ENCODE data around the gene CLCF1. TPM values are rescaled to one million over a fixed set of nuclear protein-coding genes. Genes with fewer than 3 reads are reported as not detected.

CLCF1 gene
- total RNA-seq, 2 experiments from 2014 or later, result 0.79 to 0.81 TPM

GRCh38 chr11:67420147-67420645 lies 46.8 kb upstream of the CLCF1 start:
- H3K27me3 Mint-ChIP-seq, result no peaks in the 10 kb centered on the region
- ChIA-PET CTCF (interaction anchor here (0.9 to 3.5 kb wide), 6 partner anchors 9 to 86 kb away, joined by 4 to 21 read pairs (median 6); partner anchors contain the start of genes PITPNM1, PPP1CA, PTPRCAP and TBC1D10C), POLR2A (interaction anchor here (1.0 to 10.0 kb wide), 11 partner anchors 8 to 71 kb away, joined by 3 to 178 read pairs (median 18); partner anchors contain the start of genes AIP, PPP1CA, PTPRCAP and RPS6KB2)
- DNase-seq, result no peak
- TF ChIP-seq, protein P1, sequence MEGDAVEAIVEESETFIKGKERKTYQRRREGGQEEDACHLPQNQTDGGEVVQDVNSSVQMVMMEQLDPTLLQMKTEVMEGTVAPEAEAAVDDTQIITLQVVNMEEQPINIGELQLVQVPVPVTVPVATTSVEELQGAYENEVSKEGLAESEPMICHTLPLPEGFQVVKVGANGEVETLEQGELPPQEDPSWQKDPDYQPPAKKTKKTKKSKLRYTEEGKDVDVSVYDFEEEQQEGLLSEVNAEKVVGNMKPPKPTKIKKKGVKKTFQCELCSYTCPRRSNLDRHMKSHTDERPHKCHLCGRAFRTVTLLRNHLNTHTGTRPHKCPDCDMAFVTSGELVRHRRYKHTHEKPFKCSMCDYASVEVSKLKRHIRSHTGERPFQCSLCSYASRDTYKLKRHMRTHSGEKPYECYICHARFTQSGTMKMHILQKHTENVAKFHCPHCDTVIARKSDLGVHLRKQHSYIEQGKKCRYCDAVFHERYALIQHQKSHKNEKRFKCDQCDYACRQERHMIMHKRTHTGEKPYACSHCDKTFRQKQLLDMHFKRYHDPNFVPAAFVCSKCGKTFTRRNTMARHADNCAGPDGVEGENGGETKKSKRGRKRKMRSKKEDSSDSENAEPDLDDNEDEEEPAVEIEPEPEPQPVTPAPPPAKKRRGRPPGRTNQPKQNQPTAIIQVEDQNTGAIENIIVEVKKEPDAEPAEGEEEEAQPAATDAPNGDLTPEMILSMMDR (IDR thresholded peaks at IDR 0.05), result no peak
- peak overlapping the region; percentile 82 for H3K4me3 Mint-ChIP-seq
- peak overlapping the region; percentile 89 for H3K27ac Mint-ChIP-seq
- H3K4me1 Mint-ChIP-seq (ENCODE audit: low read depth), result peaks cover 48% of the 10 kb centered on the region
- intact Hi-C loops (cut with micrococcal nuclease), result no loop called here
- H3K36me3 Mint-ChIP-seq (ENCODE audit: low read depth), result no peaks in the 10 kb centered on the region
- ATAC-seq, result no peak
- no peaks in the 10 kb centered on the region for H3K9me3 Mint-ChIP-seq

DNA sequence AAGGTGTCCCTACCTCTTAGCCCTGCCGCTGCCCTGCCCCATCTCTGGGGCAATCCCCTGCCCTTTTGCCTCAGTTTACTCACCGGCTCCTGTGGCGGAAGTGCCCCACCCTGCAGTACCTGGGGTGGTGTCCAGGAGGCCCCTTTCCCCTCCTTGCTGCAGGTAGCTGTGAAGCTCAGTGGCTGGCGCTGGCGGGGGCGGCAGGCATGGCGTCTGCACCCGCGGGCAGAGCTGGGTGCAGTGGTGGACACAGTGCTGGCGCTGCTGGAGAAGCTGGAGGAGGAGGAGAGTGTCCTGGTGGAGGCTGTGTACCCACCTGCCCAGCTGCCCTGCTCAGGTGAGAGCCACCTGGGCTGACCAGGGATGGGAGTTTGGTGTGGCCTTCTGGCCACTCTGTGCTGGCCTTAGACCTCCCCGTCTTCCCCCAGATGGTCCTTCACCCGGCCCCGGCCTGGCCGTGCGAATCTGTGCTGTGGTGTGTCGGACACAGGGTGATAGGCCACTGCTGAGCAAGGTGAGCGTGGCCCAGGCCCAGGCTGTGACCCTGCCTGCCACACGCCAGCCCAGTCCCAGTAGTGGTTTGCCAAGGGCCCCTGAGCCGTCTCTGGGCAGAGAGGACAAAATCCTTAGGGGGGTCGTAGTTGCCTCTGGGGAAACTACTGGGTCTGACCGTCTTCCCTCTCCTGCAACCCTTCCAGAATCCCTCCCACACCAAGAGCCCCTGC lies 46.1 kb upstream of the CLCF1 start:
- Mint-ChIP-seq H3K27me3 (no peaks in the 10 kb centered on the region), H3K4me1 (ENCODE audit: low read depth) (peaks cover 52% of the 10 kb centered on the region), H3K36me3 (ENCODE audit: low read depth) (no peaks in the 10 kb centered on the region), H3K4me3 (peak overlapping the region; percentile 82), H3K9me3 (no peaks in the 10 kb centered on the region), H3K27ac (peak overlapping the region; percentile 89)
- ChIA-PET CTCF (interaction anchor here (0.6 to 3.5 kb wide), 7 partner anchors 8 to 211 kb away, joined by 3 to 21 read pairs (median 4); partner anchors contain the start of genes PITPNM1, PPP1CA and TBC1D10C), POLR2A (interaction anchor here (0.6 to 10.0 kb wide), 14 partner anchors 8 to 165 kb away, joined by 3 to 178 read pairs (median 10); partner anchors contain the start of genes AIP, GSTP1, POLD4 and PPP1CA)
- no peak for ATAC-seq
- no peak for DNase-seq
- TF ChIP-seq, protein P1 (IDR thresholded peaks at IDR 0.05), result no peak
- intact Hi-C loops (cut with micrococcal nuclease), result no loop called here

DNA sequence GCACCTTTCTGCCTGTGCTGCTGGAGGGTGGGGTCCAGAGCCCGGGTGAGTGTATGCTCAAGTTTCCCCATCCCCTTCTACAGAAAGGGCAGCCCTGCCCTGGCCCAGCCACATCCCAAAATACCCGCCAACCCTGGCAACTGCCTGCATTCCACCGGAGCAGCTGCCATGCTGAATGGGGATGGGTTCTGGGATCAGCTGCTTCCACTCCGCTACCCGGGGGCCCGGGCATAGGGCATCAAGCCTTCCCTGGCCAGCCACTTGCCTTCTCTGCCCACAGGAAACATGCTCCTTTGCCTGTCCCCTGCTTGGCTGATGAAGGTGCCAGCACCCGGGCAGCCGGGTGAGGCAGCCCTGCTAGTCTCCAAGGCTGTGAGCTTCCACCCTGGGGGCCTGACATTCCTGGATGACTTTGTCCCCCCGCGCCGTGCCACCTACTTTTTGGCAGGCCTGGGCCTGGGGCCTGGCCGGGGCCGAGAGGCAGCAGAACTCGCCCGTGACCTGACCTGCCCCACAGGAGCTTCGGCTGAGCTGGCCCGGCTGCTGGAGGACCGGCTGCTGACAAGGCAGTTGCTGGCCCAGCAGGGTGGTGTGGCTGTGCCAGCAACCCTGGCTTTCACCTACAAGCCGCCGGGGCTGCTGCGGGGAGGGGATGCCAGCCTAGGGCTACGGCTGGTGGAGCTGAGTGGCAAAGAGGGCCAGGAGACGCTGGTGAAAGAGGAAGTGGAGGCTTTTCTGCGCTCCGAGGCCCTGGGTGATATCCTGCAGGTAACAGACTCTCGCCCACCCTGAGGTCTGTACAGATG lies 45.3 kb upstream of the CLCF1 start:
- no peak for ATAC-seq
- CTCF ChIA-PET, result interaction anchor here (0.6 to 3.5 kb wide), 8 partner anchors 11 to 212 kb away, joined by 3 to 21 read pairs (median 5); partner anchors contain the start of genes PITPNM1, POLD4, PPP1CA and TBC1D10C
- no peaks in the 10 kb centered on the region for H3K27me3 Mint-ChIP-seq
- intact Hi-C loops (cut with micrococcal nuclease), result no loop called here
- H3K4me1 Mint-ChIP-seq (ENCODE audit: low read depth), result peaks cover 52% of the 10 kb centered on the region
- H3K36me3 Mint-ChIP-seq (ENCODE audit: low read depth), result no peaks in the 10 kb centered on the region
- H3K27ac Mint-ChIP-seq, result peak overlapping the region; percentile 89
- peak overlapping the region; percentile 82 for H3K4me3 Mint-ChIP-seq
- no peaks in the 10 kb centered on the region for H3K9me3 Mint-ChIP-seq
- TF ChIP-seq, protein P1 (IDR thresholded peaks at IDR 0.05), result no peak
- peak; percentile 54 for DNase-seq
- POLR2A ChIA-PET, result interaction anchor here (0.6 to 10.0 kb wide), 10 partner anchors 10 to 178 kb away, joined by 3 to 178 read pairs (median 18); partner anchors contain the start of genes AIP, GSTP1, PPP1CA and PTPRCAP

DNA sequence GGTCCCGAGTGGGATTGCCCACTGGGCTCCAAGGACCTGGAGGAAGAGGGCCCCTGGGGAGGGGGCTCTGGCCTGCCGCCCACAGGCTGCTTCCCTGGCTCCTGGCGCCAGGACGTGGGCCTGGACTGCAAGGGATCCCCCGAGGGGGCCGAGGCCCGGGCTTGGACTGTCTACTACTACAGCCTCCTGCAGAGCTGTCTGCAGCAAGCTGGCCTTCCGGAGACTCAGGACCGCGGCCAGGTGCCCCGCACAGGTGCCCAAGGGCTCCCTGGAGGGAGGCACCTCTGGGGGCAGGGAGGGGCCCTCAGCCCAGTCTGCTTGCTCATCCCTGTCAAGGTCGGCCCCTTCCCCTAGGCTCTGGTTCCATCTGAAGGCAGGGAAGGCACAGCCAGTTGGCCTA lies 44.0 kb upstream of the CLCF1 start:
- Mint-ChIP-seq H3K27ac (peak overlapping the region; percentile 65), H3K4me1 (ENCODE audit: low read depth) (peaks cover 58% of the 10 kb centered on the region), H3K27me3 (no peaks in the 10 kb centered on the region), H3K4me3 (peak overlapping the region; percentile 82), H3K9me3 (no peaks in the 10 kb centered on the region), H3K36me3 (ENCODE audit: low read depth) (no peaks in the 10 kb centered on the region)
- DNase-seq (no peak), ATAC-seq (no peak)
- ChIA-PET CTCF (interaction anchor here (0.8 to 2.0 kb wide), 6 partner anchors 12 to 74 kb away, joined by 3 to 6 read pairs (median 4); partner anchors contain the start of genes POLD4 and PPP1CA), POLR2A (interaction anchor here (0.7 to 10.0 kb wide), 10 partner anchors 9 to 167 kb away, joined by 3 to 178 read pairs (median 18); partner anchors contain the start of genes AIP, GSTP1, PPP1CA and PTPRCAP)
- intact Hi-C loops (cut with micrococcal nuclease), result no loop called here
- TF ChIP-seq, protein P1 (IDR thresholded peaks at IDR 0.05), result no peak
